ENCODE results near the gene MYH2. TPM values are rescaled to one million over a fixed set of nuclear protein-coding genes. Genes with fewer than 3 reads are reported as not detected.
A peak's percentile ranks its signal among the peaks of the same experiment; 100 is the strongest.

MYH2 gene
- total and polyA plus RNA-seq, 2 of the 4 experiments (the other 2 are of a cell fraction), result not detected

- Histone ChIP-seq H2BK15ac (ENCODE audit: low read depth, low read length) (no peak overlapping the region), H4K5ac (ENCODE audit: low read depth, low read length) (no peak overlapping the region), H4K8ac (ENCODE audit: low read depth in 2 of 2, low read length in 2 of 2) (no peak overlapping the region), H3K23ac (ENCODE audit: low read depth, low read length) (no peak overlapping the region), H3K27me3 (ENCODE audit: control insufficient read depth, insufficient read depth, low read length) (no peaks in the 10 kb centered on the region), H3K18ac (ENCODE audit: low read depth, low read length) (no peak overlapping the region), H2BK5ac (ENCODE audit: low read depth, low read length, poor library complexity, severe bottlenecking) (no peak overlapping the region), H3K4me3 (ENCODE audit: insufficient read depth, low read depth, low read length) (no peak overlapping the region), H3K4ac (ENCODE audit: low read depth, low read length) (no peak overlapping the region), H3K14ac (replicated peaks; ENCODE audit: low read depth, low read length) (no peak overlapping the region), H3K4me2 (ENCODE audit: low read depth, low read length) (no peak overlapping the region), H2BK20ac (ENCODE audit: low read depth, low read length) (no peak overlapping the region), H3K9me3 (ENCODE audit: control insufficient read depth, insufficient read depth, low read length) (no peaks in the 10 kb centered on the region), H3K36me3 (ENCODE audit: control insufficient read depth, insufficient read depth, low read length) (no peaks in the 10 kb centered on the region), H3K9me1 (ENCODE audit: insufficient read depth, low read length) (no peaks in the 10 kb centered on the region), H3K27ac (ENCODE audit: insufficient read depth, low read length) (no peak overlapping the region), H2AK5ac (ENCODE audit: low read depth, low read length) (no peak overlapping the region), H3K56ac (ENCODE audit: extremely low read depth, insufficient read depth, low read length) (no peak overlapping the region), H2BK120ac (ENCODE audit: low read depth, low read length) (no peak overlapping the region), H3K4me1 (ENCODE audit: control insufficient read depth, insufficient read depth, low read length) (no peaks in the 10 kb centered on the region), H4K91ac (ENCODE audit: insufficient read depth, low read depth, low read length) (no peak overlapping the region), H4K20me1 (ENCODE audit: insufficient read depth, low read length) (no peaks in the 10 kb centered on the region), H2AK9ac (replicated peaks; ENCODE audit: low read depth, low read length, poor library complexity) (no peak overlapping the region), H3K9ac (ENCODE audit: low read depth, low read length) (no peak overlapping the region), H3K79me1 (ENCODE audit: low read depth in 1 of 2, low read length in 2 of 2) (no peaks in the 10 kb centered on the region), H2AFZ (replicated peaks; ENCODE audit: low read length, poor library complexity) (no peak overlapping the region)
- in situ Hi-C loops (cut with MboI; ENCODE audit: low sequenced_read_pairs), result no loop called here
- CTCF ChIA-PET, result no interaction called here
- no CpG with 5 or more reads among the region's 4 CpGs for whole genome bisulfite sequencing, 2 experiments (ENCODE audit: extremely low coverage in 2 of 2, insufficient read length in 1 of 2)
- TF ChIP-seq CEBPB (IDR thresholded peaks at IDR 0.05; ENCODE audit: low read depth, low read length), result no peak
- no peak for TF ChIP-seq MAFK (IDR thresholded peaks at IDR 0.05; ENCODE audit: low read depth, low read length)
- TF ChIP-seq FOS (IDR thresholded peaks at IDR 0.05; ENCODE audit: low read depth, low read length), result no peak
- no peak for TF ChIP-seq MAZ (IDR thresholded peaks at IDR 0.05; ENCODE audit: borderline replicate concordance, low read depth, low read length)
- no peak for TF ChIP-seq RFX5 (IDR thresholded peaks at IDR 0.05; ENCODE audit: low read depth, low read length)
- TF ChIP-seq ELK1 (IDR thresholded peaks at IDR 0.05; ENCODE audit: borderline replicate concordance, low read depth, low read length), result no peak
- TF ChIP-seq NFE2L2 (IDR thresholded peaks at IDR 0.05; ENCODE audit: low read depth, low read length), result no peak
- TF ChIP-seq POLR2A (IDR thresholded peaks at IDR 0.05; ENCODE audit: low read depth, low read length), result no peak
- no peak for TF ChIP-seq CHD1 (IDR thresholded peaks at IDR 0.05; ENCODE audit: low read depth, low read length)
- no peak for TF ChIP-seq CTCF (conservative IDR thresholded peaks at IDR 0.05; ENCODE audit: low read depth, low read length)
- DNase-seq, result peak; percentile 5
- no peak for ATAC-seq (ENCODE audit: low read depth)
- intact Hi-C loops (cut with micrococcal nuclease), result no loop called here
- POLR2A ChIA-PET (ENCODE audit: unreplicated experiment), result no interaction called here
- BruUV-seq (replicated peaks), result no TSS peak
- dilution Hi-C loops (cut with HindIII; ENCODE audit: low sequenced_read_pairs, unreplicated experiment), result no loop called here
These were observed 74.9 kb downstream of the MYH2 start for GRCh38 chr17:10474536-10474935.
